Mammary epithelial cell (primary cell): ENCODE data around the gene PLD2.

Experiments used
- EZH2 ChIP-seq: IDR thresholded peaks from 2 replicates; pipeline ENCODE4 v1.6.1; 2012; ENCODE audit warnings: low read length, inconsistent platforms, borderline replicate concordance
- TF ChIP-seq, protein P1 (sequence below), 2 donors: IDR thresholded peaks in 1 of 2; conservative IDR thresholded peaks in 1 of 2; 2 replicates each; pipeline ENCODE4 v1.5.1; 2011 to 2012; ENCODE audit warnings: inconsistent platforms in 2 of 2, low read length in 2 of 2, mild to moderate bottlenecking in 2 of 2, control low read depth in 1 of 2, low read depth in 1 of 2; ENCODE audit not compliant: insufficient read depth in 1 of 2; ENCODE audit errors: extremely low read depth in 1 of 2

DNA sequence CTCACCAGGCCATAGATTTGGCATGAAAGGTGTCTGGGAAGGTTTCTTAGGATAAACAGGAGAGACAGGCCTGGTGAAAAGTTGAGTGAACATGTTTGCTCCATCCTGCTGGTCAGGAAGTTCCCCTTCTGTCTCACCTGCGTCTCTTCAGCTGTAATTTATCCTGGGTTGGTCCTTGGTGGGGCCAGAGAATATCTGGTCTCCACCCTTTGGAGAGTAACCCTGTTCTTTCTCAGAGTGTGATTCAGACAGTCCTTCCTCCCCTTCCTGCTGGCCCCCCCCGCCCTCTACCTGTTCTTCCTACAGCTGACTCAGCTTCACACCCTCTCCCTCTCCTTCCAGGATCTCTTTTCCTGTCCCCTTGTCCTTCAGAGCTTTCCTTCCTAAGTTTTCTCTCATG is 43.3 kb downstream of the PLD2 start:
- TF ChIP-seq, protein P1, sequence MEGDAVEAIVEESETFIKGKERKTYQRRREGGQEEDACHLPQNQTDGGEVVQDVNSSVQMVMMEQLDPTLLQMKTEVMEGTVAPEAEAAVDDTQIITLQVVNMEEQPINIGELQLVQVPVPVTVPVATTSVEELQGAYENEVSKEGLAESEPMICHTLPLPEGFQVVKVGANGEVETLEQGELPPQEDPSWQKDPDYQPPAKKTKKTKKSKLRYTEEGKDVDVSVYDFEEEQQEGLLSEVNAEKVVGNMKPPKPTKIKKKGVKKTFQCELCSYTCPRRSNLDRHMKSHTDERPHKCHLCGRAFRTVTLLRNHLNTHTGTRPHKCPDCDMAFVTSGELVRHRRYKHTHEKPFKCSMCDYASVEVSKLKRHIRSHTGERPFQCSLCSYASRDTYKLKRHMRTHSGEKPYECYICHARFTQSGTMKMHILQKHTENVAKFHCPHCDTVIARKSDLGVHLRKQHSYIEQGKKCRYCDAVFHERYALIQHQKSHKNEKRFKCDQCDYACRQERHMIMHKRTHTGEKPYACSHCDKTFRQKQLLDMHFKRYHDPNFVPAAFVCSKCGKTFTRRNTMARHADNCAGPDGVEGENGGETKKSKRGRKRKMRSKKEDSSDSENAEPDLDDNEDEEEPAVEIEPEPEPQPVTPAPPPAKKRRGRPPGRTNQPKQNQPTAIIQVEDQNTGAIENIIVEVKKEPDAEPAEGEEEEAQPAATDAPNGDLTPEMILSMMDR (conservative IDR thresholded peaks at IDR 0.05 in 1 of 2, IDR thresholded peaks at IDR 0.05 in 1 of 2; ENCODE audit: extremely low read depth in 1 of 2, insufficient read depth in 1 of 2, low read depth in 1 of 2, low read length in 2 of 2): no peak
- TF ChIP-seq EZH2: no peak
